Skin epidermis (tissue), 12 donors: Measurements from ENCODE around the gene SECISBP2L.
"Not testable (repeated sequence)": the region's sequence is repeated elsewhere in the genome, so short reads cannot be mapped to it uniquely, and the experiment has no call there.

Experiments
- H3K27ac ChIP-seq, 21 experiments: fragments of 200-600 bp; sonication (generic) in 11 of 21; one replicate each; pipeline ENCODE4 v1.5.0; 2020; ENCODE audit warnings: mild to moderate bottlenecking in 3 of 21, inconsistent platforms in 2 of 21, moderate library complexity in 2 of 21
- H3K4me3 ChIP-seq, 7 experiments: fragments of 200-600 bp; sonication (generic) in 2 of 7; one replicate each; pipeline ENCODE4 v1.5.0; 2020; ENCODE audit warnings: inconsistent platforms in 2 of 7, mild to moderate bottlenecking in 2 of 7, moderate library complexity in 1 of 7

SECISBP2L gene

GRCh38 chr15:49046220-49047102, at the start of gene SECISBP2L:
SECISBP2L (minus strand) TSS chr15:49046446; CDS start chr15:49046299, 147 bp downstream.
- Histone ChIP-seq H3K4me3 (peak within 1 kb of the TSS; percentile 76 to 100 (median 90)), H3K27ac (peak within 1 kb of the TSS; percentile 73 to 97 (median 91))

GRCh38 chr15:49094923-49095322, 48.7 kb upstream of the SECISBP2L start:
- H3K27ac ChIP-seq = no peak overlapping the region
- H3K4me3 ChIP-seq = no peak overlapping the region

GRCh38 chr15:49093252-49094105, 47.2 kb upstream of the SECISBP2L start:
- H3K4me3 ChIP-seq = no peak overlapping the region
- no peak overlapping the region for H3K27ac ChIP-seq

- H3K4me3 ChIP-seq = no peak overlapping the region
- no peak overlapping the region for H3K27ac ChIP-seq
Observed at GRCh38 chr15:49088996-49089395, 42.8 kb upstream of the SECISBP2L start.

GRCh38 chr15:49085696-49086459, 39.6 kb upstream of the SECISBP2L start:
- Histone ChIP-seq H3K4me3 (no peak overlapping the region), H3K27ac (no peak overlapping the region)

- no peak overlapping the region for H3K4me3 ChIP-seq
- H3K27ac ChIP-seq = peak overlapping the region in 3 of 21 experiments; percentile 14 to 30 (median 29)
Observed at GRCh38 chr15:49084285-49084570, 38.0 kb upstream of the SECISBP2L start.

GRCh38 chr15:49083401-49084284, 37.4 kb upstream of the SECISBP2L start:
- Histone ChIP-seq H3K4me3 (no peak overlapping the region), H3K27ac (peak overlapping the region in 7 of 21 experiments; percentile 11 to 52 (median 27))

- Histone ChIP-seq H3K4me3 (no peak overlapping the region), H3K27ac (peak overlapping the region in 5 of 21 experiments; percentile 14 to 52 (median 29))
Observed at GRCh38 chr15:49082960-49083359, 36.7 kb upstream of the SECISBP2L start.

- no peak overlapping the region for H3K4me3 ChIP-seq
Observed at GRCh38 chr15:49079340-49080039, 33.2 kb upstream of the SECISBP2L start.

GRCh38 chr15:49075881-49076280, 29.6 kb upstream of the SECISBP2L start:
- Histone ChIP-seq H3K27ac (no peak overlapping the region), H3K4me3 (no peak overlapping the region)

More at GRCh38 chr15:49079340-49080039, 33.2 kb upstream of the SECISBP2L start:
- H3K27ac ChIP-seq = no peak overlapping the region

GRCh38 chr15:49074589-49075287, 28.5 kb upstream of the SECISBP2L start:
- not testable (repeated sequence) for H3K27ac ChIP-seq, H3K4me3 ChIP-seq

- Histone ChIP-seq H3K27ac (no peak overlapping the region), H3K4me3 (no peak overlapping the region)
Observed at GRCh38 chr15:49066372-49066771, 20.1 kb upstream of the SECISBP2L start.

- Histone ChIP-seq H3K4me3 (no peak overlapping the region), H3K27ac (no peak overlapping the region)
Observed at GRCh38 chr15:49064884-49065283, 18.6 kb upstream of the SECISBP2L start.

GRCh38 chr15:49064281-49064653, 18.0 kb upstream of the SECISBP2L start:
- Histone ChIP-seq H3K27ac (no peak overlapping the region), H3K4me3 (no peak overlapping the region)

- Histone ChIP-seq H3K27ac (no peak overlapping the region), H3K4me3 (no peak overlapping the region)
Observed at GRCh38 chr15:49063402-49064280, 17.4 kb upstream of the SECISBP2L start.

- Histone ChIP-seq H3K4me3 (no peak overlapping the region), H3K27ac (no peak overlapping the region)
Observed at GRCh38 chr15:49062900-49063299, 16.7 kb upstream of the SECISBP2L start.
